ENCODE results near the gene AIFM1.

- TF ChIP-seq SMC3 (IDR thresholded peaks at IDR 0.05; ENCODE audit: low read depth, low read length) (no peak), NRF1 (IDR thresholded peaks at IDR 0.05; ENCODE audit: low read depth, low read length) (no peak), TAF1 (IDR thresholded peaks at IDR 0.05; ENCODE audit: borderline replicate concordance, low read depth, low read length) (no peak), REST (IDR thresholded peaks at IDR 0.05; ENCODE audit: low read depth, low read length) (no peak), CTCF (IDR thresholded peaks at IDR 0.05) (no peak), RXRA (IDR thresholded peaks at IDR 0.05; ENCODE audit: borderline replicate concordance, low read depth) (no peak), EP300 (IDR thresholded peaks at IDR 0.05; ENCODE audit: borderline replicate concordance in 1 of 2, low read depth in 1 of 2, low read length in 1 of 2) (no peak), EZH2phosphoT487 (IDR thresholded peaks at IDR 0.05; ENCODE audit: borderline replicate concordance, low read depth) (no peak), MAX (IDR thresholded peaks at IDR 0.05; ENCODE audit: low read depth) (no peak), CHD2 (IDR thresholded peaks at IDR 0.05; ENCODE audit: low read length, partially characterized antibody) (no peak), SIN3A (IDR thresholded peaks at IDR 0.05; ENCODE audit: borderline replicate concordance, low read depth, low read length) (no peak), JUND (IDR thresholded peaks at IDR 0.05) (no peak)
These were observed 6.6 kb upstream of the AIFM1 start for GRCh38 chrX:130172127-130172845.
